Renal cortical epithelial cell (primary cell): ENCODE results near the gene PHF2. TPM values are rescaled to one million over a fixed set of nuclear protein-coding genes. Genes with fewer than 3 reads are reported as not detected.

Experiments
- DNase-seq: peaks from one replicate; pipeline ENCODE4 v3.0.0-alpha.2; 2011; ENCODE audit warnings: low read depth
- total RNA-seq: library from RNA; depleted of rRNA; stranded (reverse); fragments of >200 nt; gene quantifications from 2 replicates; pipeline ENCODE4 v1.2.3, GENCODE V29; 2014

The PHF2 gene
- total RNA-seq, 1 donor from 2014 or later, result 15.1 TPM

- DNase-seq, result no peak
Measured at GRCh38 chr9:93568169-93568568, 8.2 kb upstream of the PHF2 start.

- no peak for DNase-seq
Measured at GRCh38 chr9:93569621-93570174, 6.7 kb upstream of the PHF2 start.

- no peak for DNase-seq
Measured at GRCh38 chr9:93572221-93572620, 4.2 kb upstream of the PHF2 start.

GRCh38 chr9:93572636-93573515, 3.5 kb upstream of the PHF2 start:
- DNase-seq, result no peak

GRCh38 chr9:93573516-93573828, 2.9 kb upstream of the PHF2 start:
- DNase-seq, result no peak

- no peak for DNase-seq
Measured at GRCh38 chr9:93574091-93574899, 2.1 kb upstream of the PHF2 start.

GRCh38 chr9:93574900-93575795, 1.2 kb upstream of the PHF2 start:
- no peak for DNase-seq

GRCh38 chr9:93575796-93576257, 557 bp upstream of the PHF2 start:
- DNase-seq, result no peak

GRCh38 chr9:93577078-93577974, 942 bp downstream of the PHF2 start:
- no peak for DNase-seq

- no peak for DNase-seq
Measured at GRCh38 chr9:93577975-93578682, 1.7 kb downstream of the PHF2 start.

- no peak for DNase-seq
Measured at GRCh38 chr9:93578844-93579243, 2.5 kb downstream of the PHF2 start.

GRCh38 chr9:93579711-93580516, 3.5 kb downstream of the PHF2 start:
- no peak for DNase-seq

GRCh38 chr9:93580654-93581380, 4.4 kb downstream of the PHF2 start:
- DNase-seq, result no peak

GRCh38 chr9:93582115-93582514, 5.7 kb downstream of the PHF2 start:
- DNase-seq, result no peak

- no peak for DNase-seq
Measured at GRCh38 chr9:93582550-93582949, 6.2 kb downstream of the PHF2 start.

- DNase-seq, result no peak
Measured at GRCh38 chr9:93585259-93585658, 8.9 kb downstream of the PHF2 start.

- DNase-seq, result no peak
Measured at GRCh38 chr9:93585695-93586094, 9.3 kb downstream of the PHF2 start.

- DNase-seq, result peak; percentile 70
Measured at GRCh38 chr9:93586290-93587057, 10.1 kb downstream of the PHF2 start.
